HG03469 (cell line): ENCODE data around the gene LRRC46.

Experiments used
- ATAC-seq: cut with Tn5 transposase; IDR thresholded peaks from one replicate; pipeline ENCODE4 v1.9.1; 2021; ENCODE audit warnings: mild to moderate bottlenecking, moderate library complexity, moderate number of reproducible peaks; ENCODE audit not compliant: unreplicated experiment

The LRRC46 gene, protein sequence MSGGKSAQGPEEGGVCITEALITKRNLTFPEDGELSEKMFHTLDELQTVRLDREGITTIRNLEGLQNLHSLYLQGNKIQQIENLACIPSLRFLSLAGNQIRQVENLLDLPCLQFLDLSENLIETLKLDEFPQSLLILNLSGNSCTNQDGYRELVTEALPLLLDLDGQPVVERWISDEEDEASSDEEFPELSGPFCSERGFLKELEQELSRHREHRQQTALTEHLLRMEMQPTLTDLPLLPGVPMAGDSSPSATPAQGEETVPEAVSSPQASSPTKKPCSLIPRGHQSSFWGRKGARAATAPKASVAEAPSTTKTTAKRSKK

DNA sequence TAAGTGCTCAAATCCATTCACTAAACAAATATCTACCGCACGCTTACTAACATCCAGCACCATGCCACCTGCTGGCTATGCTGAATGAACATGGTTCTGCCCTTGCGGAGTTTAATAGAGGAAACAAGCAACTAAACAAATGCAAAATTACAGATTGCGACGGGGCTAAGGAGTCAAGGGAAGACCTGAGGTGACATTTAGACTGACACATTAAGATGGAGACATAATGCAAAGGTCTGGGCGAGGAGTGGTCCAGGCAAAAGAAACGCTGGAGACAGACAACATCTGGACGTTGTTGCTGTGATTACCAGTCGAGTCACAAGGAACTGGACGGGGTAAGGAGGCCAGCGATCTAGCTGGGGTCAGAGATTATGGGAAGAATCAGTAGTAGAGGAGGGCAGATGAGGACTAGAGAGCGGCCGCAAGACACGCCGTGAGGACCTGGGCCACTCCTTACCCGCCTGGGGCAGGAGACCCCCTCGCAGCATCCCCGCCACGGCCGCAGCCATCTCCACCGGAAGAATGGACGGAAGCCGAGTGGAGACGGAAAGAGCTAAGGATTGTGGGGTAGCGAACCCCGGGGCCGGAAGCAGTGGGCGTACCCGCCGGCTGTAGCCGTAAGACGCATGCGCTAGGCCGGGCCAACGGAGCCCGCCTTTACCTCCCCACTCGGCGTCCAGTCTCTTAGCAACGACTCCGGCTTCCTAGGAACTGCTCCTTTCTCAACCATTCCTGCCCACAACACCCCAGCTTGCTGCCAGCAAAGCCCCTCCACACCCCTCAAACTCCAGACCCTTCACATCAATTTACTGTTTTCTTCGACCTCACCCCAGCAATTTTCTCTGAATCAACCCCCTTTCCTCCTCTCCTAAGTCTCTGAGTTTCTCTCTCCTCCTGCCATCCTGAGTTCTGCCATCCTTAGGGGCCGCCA lies at the start of gene LRRC46, which contains the start of gene MRPL10:
LRRC46 (plus strand) TSS at position 668 of the 931 bp plus-strand sequence. CDS start 320 bp downstream, outside the sequence.
MRPL10 (minus strand) TSS at position 539 of the 931 bp plus-strand sequence; CDS start at position 509, 30 bp downstream.
- ATAC-seq, result peak; percentile 51

DNA sequence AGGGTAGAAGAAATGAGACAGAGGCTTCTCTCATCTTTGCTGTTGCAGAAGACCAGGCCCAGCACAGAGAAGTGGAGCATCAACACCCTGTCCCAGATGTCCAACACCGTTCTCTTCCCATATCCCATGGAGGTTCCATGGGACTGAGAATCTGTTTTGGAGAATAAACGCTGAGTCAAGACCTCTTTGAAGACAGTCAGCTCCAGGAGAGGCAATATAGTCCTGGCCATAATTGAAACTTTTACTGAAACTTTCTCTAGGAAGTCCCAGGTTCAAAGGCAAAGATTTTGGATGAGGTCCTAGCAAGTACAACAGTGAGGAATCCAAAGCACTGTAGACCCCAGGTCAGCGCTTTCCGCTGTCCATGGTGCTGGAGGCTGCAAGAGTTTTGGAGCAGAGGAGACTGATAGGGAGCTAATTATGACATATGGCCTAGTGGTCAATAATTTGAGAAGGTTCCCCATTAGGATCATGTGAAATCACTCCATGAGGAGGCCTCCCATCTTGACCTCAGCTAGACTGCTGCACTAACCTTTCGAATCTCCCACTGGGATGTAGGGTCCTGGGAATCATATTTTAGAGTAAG lies 45.8 kb upstream of the LRRC46 start:
- ATAC-seq, result no peak

DNA sequence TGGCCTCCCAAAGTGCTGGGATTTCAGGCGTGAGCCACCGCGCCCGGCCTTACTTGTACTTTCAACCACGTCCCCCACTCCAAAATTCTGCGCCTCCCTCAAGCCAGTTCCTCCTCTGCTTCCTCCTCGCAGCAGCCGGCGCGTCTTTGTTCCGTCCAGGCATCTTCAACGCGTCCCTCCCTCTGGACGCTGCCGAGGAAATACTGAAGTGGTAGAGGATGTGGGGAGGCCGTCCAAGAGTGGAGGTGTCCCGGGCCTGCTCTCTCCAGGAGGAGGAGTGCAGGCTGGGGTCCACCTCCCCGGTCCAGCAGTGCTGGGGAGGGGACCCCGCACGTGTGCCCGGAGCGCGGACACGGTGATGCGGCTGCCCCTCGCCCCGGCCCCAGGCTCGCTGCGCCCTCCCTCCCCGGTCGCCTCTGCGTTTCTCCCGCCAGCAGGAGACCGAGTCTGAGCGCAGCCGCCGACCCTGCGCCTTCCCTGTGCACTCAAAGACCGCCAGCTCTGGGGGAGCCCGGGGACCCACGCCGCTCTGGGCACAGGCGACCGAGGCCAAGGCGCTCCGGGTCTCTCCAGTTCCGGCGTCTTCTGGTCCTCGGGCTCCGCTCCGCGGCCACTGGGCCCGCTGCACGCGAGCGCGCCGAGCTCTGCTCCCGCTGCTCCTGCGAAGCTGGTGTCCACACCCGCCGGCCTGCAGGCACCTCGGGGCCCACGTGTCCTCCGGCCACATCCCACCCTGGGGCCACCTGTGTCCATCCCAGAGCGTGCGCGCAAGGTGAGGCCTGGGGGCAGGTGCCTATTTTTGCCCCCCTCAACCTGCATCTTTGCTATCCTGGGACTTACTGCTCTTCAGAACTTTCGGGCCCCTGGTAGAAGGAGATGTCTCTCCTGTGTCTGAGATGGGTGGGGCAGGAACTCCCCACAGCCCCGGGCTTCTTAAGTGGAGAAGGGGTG lies 41.6 kb upstream of the LRRC46 start:
- ATAC-seq, result no peak

DNA sequence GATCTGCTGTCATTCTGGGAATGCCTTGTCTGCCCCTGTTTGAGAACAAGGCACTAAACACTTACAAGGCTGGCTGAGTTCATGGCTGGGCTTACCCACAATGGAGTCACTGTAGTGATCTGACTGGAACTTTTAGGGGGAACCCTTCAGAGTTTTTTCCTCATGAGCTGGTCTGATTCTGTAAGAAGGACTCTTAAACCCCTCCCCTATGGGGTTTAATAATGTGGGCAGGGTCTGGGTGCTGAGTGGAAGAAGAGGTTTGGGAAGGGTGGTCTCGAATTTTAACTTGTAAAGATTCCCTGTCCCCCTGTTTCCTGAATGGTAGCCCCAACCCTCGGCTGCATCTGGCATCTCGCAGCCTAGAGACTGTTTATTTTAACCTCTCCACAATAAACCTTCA lies 40.4 kb upstream of the LRRC46 start:
- no peak for ATAC-seq

DNA sequence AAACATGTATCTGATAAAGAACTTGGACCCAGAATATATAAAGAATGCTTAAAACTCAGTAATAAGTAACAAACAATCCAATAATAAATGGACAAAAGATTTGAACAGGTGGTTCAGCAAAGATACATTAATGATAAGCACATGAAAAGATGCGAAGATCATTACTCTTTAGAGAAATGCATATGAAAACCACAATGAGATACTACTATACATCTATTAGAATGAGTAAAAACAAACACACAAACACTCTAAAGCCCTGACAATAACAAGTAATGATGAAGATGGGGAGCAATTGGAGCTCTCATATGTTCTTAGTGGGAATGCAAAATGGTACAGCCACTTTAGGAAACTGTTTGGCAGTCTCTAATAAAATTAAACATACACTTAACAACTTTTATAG lies 39.0 kb upstream of the LRRC46 start:
- no peak for ATAC-seq

DNA sequence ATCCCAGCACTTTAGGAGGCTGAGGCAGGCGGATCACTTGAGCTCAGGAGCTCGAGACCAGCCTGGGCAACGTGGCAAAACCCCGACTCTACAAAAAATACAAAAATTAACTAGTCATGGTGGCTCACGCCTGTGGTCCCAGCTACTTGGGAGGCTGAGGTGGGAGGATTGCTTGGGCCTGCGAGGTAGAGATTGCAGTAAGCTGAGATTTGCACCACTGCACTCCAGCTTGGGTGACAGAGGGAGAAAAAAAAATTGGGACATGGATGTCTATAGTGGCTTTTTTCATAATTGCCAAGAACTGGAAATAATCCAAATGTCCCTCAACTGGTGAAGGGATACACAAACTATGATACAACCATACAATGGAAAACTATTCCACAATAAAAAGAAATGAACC lies 38.5 kb upstream of the LRRC46 start:
- no peak for ATAC-seq

DNA sequence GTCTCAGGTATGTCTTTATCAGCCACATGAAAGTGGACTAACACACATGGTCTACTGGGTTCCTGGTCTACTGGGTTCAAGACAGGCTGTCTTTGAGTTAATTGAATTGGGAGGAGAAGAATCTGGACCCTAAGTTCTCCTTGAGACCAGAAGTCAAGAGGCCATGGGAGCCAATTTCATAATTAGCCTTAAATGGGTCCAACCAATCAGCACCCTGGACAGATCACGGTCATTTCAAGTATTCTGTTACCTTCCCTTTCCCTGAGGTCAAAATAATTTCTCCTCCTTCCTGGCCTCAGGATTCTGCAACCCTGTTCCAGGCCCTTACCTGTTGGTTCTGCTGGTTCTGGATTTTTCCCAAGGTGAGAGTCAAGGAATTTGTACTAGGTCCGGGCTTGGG lies 33.7 kb upstream of the LRRC46 start:
- no peak for ATAC-seq

DNA sequence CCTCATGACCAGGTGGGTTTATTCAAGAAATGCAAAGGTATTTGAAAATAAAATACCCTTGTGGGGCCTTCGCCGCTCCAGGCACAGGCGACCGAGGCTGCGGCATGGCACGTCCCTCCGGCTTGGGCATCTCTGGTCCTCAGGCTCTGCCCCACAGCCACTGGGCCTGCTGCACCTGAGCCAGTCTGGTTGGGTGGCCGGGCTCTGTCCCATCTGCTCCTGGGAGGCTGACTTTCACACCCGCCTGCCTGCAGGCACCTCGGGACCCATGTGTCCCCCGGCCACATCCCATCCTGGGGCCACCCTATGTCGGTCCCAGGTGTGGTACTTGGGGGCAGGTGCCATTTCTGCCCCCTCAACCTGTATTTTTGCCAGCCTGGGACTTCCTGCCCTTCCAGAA lies 30.8 kb upstream of the LRRC46 start:
- no peak for ATAC-seq

DNA sequence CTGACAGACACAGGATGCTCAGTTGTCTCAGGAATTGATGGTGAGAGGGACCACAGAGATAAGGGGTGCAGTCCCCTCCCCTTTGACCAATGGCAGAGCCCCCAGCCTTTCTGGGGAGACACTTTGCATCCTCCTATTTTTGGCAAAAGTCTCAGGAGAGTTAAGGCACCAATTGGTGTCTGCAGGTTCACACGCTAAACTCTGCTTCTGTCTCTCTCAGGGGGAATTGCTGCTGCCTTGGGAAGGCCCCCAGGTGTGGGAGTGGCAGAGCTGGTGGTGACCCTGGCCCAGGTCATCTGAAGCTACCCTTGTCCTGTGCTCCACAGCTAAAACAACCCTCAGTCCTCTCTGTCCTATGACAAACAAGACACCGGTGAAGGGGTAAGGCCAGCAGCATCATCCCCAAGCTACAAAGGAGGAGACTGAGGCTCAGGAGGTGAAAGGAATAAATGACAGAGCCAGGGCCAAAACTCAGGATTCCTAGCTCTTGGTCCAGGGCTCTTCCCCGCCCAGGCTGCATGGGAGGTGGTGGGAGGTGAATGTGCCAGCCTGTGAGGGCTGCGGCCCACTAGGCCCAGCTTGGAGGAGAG lies 30.2 kb upstream of the LRRC46 start:
- ATAC-seq, result no peak

DNA sequence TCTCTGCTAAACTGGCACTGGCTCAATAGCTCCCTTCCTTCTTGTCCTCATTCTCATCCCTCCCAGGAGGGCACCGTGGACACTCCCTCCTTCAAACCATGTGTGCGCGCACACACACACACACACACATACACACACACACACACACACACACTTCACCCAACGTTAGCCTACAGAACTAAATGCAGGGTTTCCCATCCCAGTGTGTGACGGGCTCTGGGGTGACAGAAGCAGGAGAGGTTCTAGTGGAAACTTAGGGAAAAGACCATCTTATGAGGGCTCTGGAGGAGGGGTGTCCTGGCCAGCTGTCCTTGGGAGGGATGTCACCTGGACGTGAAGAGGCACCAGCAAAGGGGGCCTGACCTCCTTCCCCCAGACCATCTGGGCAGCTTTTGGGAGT lies 29.6 kb upstream of the LRRC46 start:
- no peak for ATAC-seq

DNA sequence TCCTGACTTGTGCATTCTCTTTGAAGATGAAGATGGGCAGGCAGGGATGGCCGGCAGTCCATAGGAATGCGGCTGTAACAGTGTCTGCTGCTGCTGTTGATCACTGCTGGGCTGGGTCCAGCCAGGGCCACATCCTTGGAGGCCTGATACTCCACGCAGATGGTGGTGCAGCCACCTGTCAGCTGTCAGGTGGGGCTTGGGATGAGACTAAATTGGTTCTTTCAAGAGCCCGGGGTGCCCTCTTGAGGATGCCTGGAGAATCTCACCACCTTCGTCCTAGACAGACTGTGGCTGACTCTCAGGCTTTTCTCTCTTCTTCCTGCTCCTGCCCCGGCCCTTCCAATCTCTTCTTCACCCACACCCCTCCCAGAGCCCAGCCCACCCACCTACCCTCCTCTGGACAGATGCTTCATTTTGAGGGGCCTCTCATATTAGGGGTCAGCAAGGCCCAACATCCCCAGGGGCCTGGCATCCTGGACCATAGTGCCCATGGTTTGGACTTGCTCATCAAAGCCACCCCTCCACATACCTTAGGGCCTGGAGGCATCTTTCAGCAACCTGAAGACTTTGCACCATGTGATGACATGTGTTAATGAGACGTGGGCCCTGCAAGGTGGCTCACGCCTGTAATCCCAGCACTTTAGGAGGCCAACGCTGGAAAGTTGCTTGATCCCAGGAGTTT lies 29.0 kb upstream of the LRRC46 start:
- ATAC-seq, result no peak

DNA sequence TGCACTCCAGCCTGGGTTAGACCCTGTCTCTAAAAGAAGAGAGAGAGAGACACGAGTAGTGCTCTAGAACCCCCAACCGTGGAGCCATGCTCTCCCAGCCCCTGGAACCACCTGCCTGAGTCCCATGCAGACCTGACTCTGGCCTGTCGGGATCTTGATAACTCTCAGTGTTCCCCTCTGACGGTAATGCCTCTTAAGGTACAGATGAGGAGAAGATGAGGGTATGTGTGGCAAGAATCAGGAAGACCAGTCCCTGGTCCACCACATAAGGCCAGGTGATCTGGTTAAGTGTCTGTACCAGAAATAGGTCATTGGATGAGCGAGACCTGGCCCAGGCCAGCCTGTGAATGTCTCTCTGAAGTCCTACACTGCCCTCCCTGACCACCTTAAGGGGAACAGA lies 28.3 kb upstream of the LRRC46 start:
- no peak for ATAC-seq

DNA sequence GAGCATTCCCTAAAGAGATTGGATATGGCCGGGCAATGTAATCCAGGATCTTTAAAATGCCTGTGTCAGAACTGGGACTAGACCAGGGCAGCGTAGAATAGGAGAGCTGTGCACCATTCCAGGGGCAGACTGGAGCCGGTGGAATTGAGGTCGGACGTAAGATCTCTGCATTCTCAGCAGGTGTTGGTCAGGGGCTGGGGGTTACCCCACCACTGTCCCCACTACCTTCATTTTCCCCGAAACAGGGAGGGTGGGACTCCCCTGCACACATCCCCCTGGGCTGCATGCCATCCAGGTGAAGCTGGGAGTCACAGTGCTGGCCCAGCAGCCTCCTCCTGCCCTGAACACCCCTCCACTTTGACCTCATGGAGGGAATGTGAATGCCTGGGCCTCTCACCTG lies 27.7 kb upstream of the LRRC46 start:
- ATAC-seq, result no peak

DNA sequence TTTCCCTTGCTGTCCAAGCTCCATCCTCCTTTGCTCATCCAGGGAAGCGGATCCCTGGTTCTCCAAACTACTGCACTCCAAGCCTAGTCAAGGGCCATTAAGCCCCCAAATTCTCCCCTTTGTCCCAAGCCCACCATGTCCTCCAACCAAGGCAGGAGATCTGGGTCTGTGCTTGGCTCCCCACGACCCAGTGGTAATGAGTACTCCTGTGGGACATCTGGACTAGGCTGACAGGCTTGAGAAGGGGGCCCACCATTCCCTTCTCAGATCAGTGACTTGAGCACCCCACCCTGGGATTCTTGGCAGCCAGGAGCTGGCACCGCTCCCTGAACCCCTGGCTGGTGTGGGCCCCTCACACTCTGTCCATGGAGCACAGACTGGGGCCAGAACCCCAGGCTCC lies 27.0 kb upstream of the LRRC46 start:
- no peak for ATAC-seq

DNA sequence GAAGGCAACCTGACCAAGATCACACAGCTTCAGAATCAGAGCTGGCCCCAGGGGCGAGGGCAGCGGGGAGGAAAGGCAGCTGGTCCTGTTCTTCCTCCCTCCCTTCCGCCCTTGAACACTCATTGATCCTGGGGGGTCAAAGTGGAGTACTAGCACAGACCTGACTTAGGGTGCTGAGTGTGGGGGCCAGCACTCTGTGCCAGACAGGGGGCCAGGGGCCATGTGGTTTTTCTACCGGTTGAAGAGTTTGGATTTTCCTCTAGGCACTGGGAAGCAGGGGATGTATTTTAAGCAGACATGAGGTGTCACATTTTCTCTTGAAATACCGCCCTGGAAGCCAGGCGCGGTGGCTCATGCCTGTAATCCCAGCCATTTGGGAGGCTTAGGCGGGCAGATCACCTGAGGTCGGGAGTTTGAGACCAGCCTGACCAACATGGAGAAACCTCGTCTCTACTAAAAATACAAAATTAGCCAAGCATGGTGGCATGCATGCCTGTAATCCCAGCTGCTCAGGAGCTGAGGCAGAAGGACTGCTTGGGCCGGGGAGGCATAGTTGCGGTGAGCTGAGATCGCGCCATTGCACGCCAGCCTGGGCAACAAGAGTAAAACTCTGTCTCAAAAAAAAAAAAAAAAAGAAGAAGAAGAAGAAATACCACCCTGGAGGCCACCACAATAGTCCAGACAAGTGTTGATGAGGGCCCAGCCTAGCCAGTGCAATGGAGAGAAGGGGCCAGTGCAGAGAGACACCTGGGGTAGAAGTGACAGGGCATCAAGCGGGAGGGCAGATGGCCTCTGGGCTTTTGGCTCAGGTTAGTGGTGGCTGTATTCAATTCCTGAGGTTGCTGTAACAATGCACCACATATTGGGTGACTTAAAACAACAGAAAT lies 25.2 kb upstream of the LRRC46 start:
- ATAC-seq, result no peak

DNA sequence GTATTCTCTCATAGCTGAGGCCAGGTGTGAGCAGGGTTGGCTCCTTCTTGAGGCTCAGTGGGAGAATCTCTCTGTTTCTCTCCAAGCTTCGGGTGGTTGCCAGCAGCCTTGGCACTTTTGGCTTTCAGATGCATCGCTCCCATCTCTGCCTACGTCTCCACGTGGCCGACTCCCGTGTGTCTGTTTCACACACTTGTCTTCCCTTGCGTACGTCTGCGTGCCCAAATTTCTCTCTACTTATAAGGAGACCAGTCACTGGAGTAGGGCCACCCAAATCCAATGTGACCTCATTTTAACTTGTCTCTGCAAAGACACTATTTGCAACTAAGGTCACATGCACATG lies 24.6 kb upstream of the LRRC46 start:
- ATAC-seq, result no peak

DNA sequence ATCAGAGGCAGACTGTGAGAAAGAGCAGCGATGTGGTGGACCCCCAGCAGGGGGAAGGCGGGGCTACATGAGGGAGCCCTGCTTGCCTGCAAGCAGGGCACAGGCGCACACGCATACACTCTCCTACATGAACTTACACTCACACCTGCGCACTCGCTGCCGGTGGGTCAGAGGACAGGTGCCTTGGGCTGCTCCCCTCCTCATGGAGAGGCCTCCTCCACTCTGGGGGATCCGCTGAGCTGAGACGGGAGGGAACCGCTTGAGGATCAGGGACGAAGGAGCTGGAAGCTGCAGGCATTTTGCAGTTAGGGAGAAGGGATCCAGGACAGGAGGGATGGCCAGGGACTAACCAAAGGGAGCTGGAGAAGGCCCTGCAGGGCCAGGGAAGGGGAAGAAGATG lies 24.0 kb upstream of the LRRC46 start:
- no peak for ATAC-seq

DNA sequence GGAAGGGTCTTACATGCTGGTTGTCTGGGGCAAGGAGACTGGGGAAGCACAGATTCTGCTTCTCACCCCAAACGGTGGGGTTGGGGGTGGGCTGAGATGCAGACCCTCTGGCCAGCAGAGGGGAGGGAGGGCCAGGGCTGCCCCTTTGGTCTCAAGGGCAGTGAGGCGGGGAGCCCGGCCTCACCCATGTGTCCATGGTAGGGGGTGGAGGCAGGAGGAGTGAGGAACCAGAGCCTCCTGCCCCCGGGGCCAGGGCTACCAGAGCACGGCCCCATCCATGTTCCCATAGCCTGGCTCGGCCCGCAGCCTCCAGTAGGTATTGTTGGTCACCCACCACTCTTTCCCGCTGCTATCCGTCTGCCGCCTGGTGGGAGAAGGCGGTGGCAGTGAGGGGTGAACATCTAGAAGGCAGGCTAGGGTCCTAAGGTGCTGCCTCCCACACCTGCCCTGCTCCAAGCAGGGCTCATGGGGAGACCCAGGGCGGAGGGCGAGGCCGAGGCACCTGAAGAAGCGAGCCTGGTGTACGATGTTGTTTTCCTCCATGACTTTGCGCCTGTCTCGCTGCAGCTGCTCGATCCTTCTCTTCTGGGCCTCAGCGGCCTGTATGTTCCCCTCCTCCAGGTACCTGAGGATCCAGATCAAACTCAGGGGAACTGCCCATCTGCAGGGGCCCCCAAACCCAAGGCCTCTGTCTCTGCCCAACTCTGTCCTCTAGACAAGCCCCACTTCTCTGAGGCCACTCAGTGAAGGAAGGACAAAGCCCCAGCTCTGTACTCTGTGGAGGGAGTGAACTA lies 23.2 kb upstream of the LRRC46 start:
- ATAC-seq, result no peak
